Measurements from ENCODE around the gene DYNC1I2. TPM values are rescaled to one million over a fixed set of nuclear protein-coding genes. Genes with fewer than 3 reads are reported as not detected.

DYNC1I2 gene
- total RNA-seq, 4 donors from 2014 or later, result 85.5 to 101 (median 98.1) TPM

- DNase-seq, result no peak
- peaks cover 0 to 3% of the 10 kb centered on the region in 2 donors for H3K36me3 ChIP-seq
- H3K4me1 ChIP-seq, result no peaks in the 10 kb centered on the region
- intact Hi-C loops (cut with DNase I), result no loop called here
- no peak overlapping the region for H3K4me3 ChIP-seq (replicated peaks in 1 of 3)
- no peaks in the 10 kb centered on the region for H3K27me3 ChIP-seq
- no peak for TF ChIP-seq POLR2A (IDR thresholded peaks at IDR 0.05)
- TF ChIP-seq CTCF (IDR thresholded peaks at IDR 0.05), result no peak
- no peak overlapping the region for H3K27ac ChIP-seq
- no peaks in the 10 kb centered on the region for H3K9me3 ChIP-seq
These were observed 24.1 kb downstream of the DYNC1I2 start for GRCh38 chr2:171711351-171711750.

GRCh38 chr2:171712051-171712450, 24.8 kb downstream of the DYNC1I2 start:
- TF ChIP-seq POLR2A (IDR thresholded peaks at IDR 0.05), result no peak
- no peak for TF ChIP-seq CTCF (IDR thresholded peaks at IDR 0.05)
- Histone ChIP-seq H3K36me3 (peaks cover 0 to 9% of the 10 kb centered on the region in 2 donors), H3K9me3 (no peaks in the 10 kb centered on the region), H3K4me3 (replicated peaks in 1 of 3) (no peak overlapping the region), H3K27me3 (no peaks in the 10 kb centered on the region), H3K4me1 (no peaks in the 10 kb centered on the region), H3K27ac (no peak overlapping the region)
- intact Hi-C loops (cut with DNase I), result no loop called here
- 68 to 73% methylated on average over 2 of the region's 2 CpGs for WGBS, 2 donors
- DNase-seq, result no peak

- Histone ChIP-seq H3K4me3 (replicated peaks in 1 of 3) (no peak overlapping the region), H3K4me1 (no peaks in the 10 kb centered on the region), H3K27ac (no peak overlapping the region), H3K27me3 (no peaks in the 10 kb centered on the region), H3K36me3 (peaks cover 0 to 11% of the 10 kb centered on the region in 2 donors), H3K9me3 (no peaks in the 10 kb centered on the region)
- TF ChIP-seq CTCF (IDR thresholded peaks at IDR 0.05) (no peak), POLR2A (IDR thresholded peaks at IDR 0.05) (no peak)
- 96 to 97% methylated on average over 4 of the region's 4 CpGs for WGBS, 2 donors
- intact Hi-C loops (cut with DNase I), result no loop called here
- DNase-seq, result no peak
These were observed 31.5 kb downstream of the DYNC1I2 start for GRCh38 chr2:171718720-171719119.

GRCh38 chr2:171719660-171720059, 32.4 kb downstream of the DYNC1I2 start:
- no peak for DNase-seq
- H3K9me3 ChIP-seq, result no peaks in the 10 kb centered on the region
- no peaks in the 10 kb centered on the region for H3K4me1 ChIP-seq
- H3K36me3 ChIP-seq, result peaks cover 0 to 11% of the 10 kb centered on the region in 2 donors
- no peak overlapping the region for H3K4me3 ChIP-seq (replicated peaks in 1 of 3)
- WGBS, 2 donors, result 88 to 93% methylated on average over 3 of the region's 3 CpGs
- TF ChIP-seq CTCF (IDR thresholded peaks at IDR 0.05) (no peak), POLR2A (IDR thresholded peaks at IDR 0.05) (no peak)
- H3K27ac ChIP-seq, result no peak overlapping the region
- no peaks in the 10 kb centered on the region for H3K27me3 ChIP-seq
- intact Hi-C loops (cut with DNase I), result no loop called here

- no peak for TF ChIP-seq CTCF (IDR thresholded peaks at IDR 0.05)
- TF ChIP-seq POLR2A (IDR thresholded peaks at IDR 0.05), result no peak
- Histone ChIP-seq H3K4me3 (replicated peaks in 1 of 3) (no peak overlapping the region), H3K9me3 (no peaks in the 10 kb centered on the region), H3K27me3 (no peaks in the 10 kb centered on the region), H3K27ac (no peak overlapping the region), H3K4me1 (no peaks in the 10 kb centered on the region), H3K36me3 (peaks cover 20% of the 10 kb centered on the region in 2 donors)
- intact Hi-C loops (cut with DNase I), result no loop called here
- WGBS, 2 donors, result 90 to 93% methylated on average over 12 of the region's 12 CpGs
- no peak for DNase-seq
These were observed 36.7 kb downstream of the DYNC1I2 start for GRCh38 chr2:171723716-171724683.
